Omental fat pad (tissue), 4 donors: ENCODE results near the gene LYPD6B. TPM values are rescaled to one million over a fixed set of nuclear protein-coding genes. Genes with fewer than 3 reads are reported as not detected.

Experiments
- ATAC-seq: fragments of 150-250 bp; one replicate; pipeline ENCODE4 v1.9.1; 2016; ENCODE audit warnings: mild to moderate bottlenecking, moderate library complexity; ENCODE audit not compliant: low FRiP score
- DNase-seq: peaks from one replicate; pipeline ENCODE4 v3.0.0-alpha.2; 2019; ENCODE audit warnings: low spot score
- CTCF ChIP-seq, 3 donors: fragments of 450-650 bp; IDR thresholded peaks; one replicate each; pipeline ENCODE4 v1.5.1; 2016 to 2017; ENCODE audit warnings: antibody characterized with exemption in 3 of 3, mild to moderate bottlenecking in 3 of 3, moderate library complexity in 2 of 3
- total RNA-seq, 4 donors: library from RNA; depleted of rRNA; stranded (reverse); fragments of >200 nt; gene quantifications; one replicate each; pipeline ENCODE4 v1.1.0, GENCODE V29; 2016

The LYPD6B gene
- total RNA-seq, 4 donors from 2014 or later: 0.50 to 0.65 TPM; not detected in 2

- TF ChIP-seq CTCF (IDR thresholded peaks at IDR 0.05): no peak
- ATAC-seq (no peak), DNase-seq (no peak)
Measured at GRCh38 chr2:149221002-149221401, 182.5 kb downstream of the LYPD6B start.

GRCh38 chr2:149221898-149222297 is 183.4 kb downstream of the LYPD6B start:
- ATAC-seq: no peak
- TF ChIP-seq CTCF (IDR thresholded peaks at IDR 0.05): no peak
- DNase-seq: no peak

- ATAC-seq: no peak
- no peak for TF ChIP-seq CTCF (IDR thresholded peaks at IDR 0.05)
Measured at GRCh38 chr2:149223472-149224095, 185.1 kb downstream of the LYPD6B start.

GRCh38 chr2:149224543-149224942 is 186.0 kb downstream of the LYPD6B start:
- DNase-seq (no peak), ATAC-seq (no peak)
- no peak for TF ChIP-seq CTCF (IDR thresholded peaks at IDR 0.05)

More at GRCh38 chr2:149223472-149224095, 185.1 kb downstream of the LYPD6B start:
- DNase-seq: no peak

- no peak for TF ChIP-seq CTCF (IDR thresholded peaks at IDR 0.05)
- DNase-seq (no peak), ATAC-seq (no peak)
Measured at GRCh38 chr2:149225446-149225845, 186.9 kb downstream of the LYPD6B start.

- no peak for ATAC-seq
- TF ChIP-seq CTCF (IDR thresholded peaks at IDR 0.05): no peak
- DNase-seq: no peak
Measured at GRCh38 chr2:149226790-149227189, 188.3 kb downstream of the LYPD6B start.

- no peak for TF ChIP-seq CTCF (IDR thresholded peaks at IDR 0.05)
- no peak for DNase-seq
- ATAC-seq: no peak
Measured at GRCh38 chr2:149235816-149236375, 197.4 kb downstream of the LYPD6B start.
